ENCODE measurements around the gene BCL6.

GRCh38 chr3:187733371-187733770, 11.9 kb downstream of the BCL6 start:
- no peak; the same call in 1 of the 2 replicates for TF ChIP-seq POLR2AphosphoS5 (IDR thresholded peaks at IDR 0.05; ENCODE audit: borderline replicate concordance, low read depth, low read length)
- TF ChIP-seq EZH2 (IDR thresholded peaks at IDR 0.05), result no peak
- no peak for TF ChIP-seq FOXP2 (optimal IDR thresholded peaks at IDR 0.05; ENCODE audit: control extremely low read depth, extremely low read length, insufficient read depth)

Data from SK-N-MC (cell line).